HG03159 (cell line): ENCODE data around the gene C8A.

Experiments used
- ATAC-seq: cut with Tn5 transposase; IDR thresholded peaks from one replicate; pipeline ENCODE4 v1.9.1; 2021; ENCODE audit warnings: mild to moderate bottlenecking, moderate library complexity; ENCODE audit not compliant: unreplicated experiment

C8A gene

GRCh38 chr1:56881417-56881816 is 26.8 kb downstream of the C8A start:
- no peak for ATAC-seq

DNA sequence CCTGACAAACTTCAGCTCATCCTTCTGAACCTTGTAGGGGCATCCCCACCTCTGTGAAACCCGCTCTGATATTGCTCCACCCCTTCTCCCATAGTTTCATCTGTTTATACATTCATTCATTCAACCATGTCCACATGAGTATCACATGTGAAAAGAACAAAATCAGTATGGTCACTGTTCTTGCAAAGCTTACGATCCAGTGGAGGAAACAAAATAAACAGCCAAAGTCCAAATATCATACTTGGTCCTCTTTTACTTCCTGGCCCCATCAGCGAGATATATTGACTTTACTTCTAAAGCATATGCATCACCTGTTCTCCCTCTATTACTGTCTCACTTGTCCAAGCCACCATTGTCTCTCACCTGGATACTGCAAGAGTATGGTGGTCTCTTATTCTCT is 35.6 kb downstream of the C8A start:
- no peak for ATAC-seq

DNA sequence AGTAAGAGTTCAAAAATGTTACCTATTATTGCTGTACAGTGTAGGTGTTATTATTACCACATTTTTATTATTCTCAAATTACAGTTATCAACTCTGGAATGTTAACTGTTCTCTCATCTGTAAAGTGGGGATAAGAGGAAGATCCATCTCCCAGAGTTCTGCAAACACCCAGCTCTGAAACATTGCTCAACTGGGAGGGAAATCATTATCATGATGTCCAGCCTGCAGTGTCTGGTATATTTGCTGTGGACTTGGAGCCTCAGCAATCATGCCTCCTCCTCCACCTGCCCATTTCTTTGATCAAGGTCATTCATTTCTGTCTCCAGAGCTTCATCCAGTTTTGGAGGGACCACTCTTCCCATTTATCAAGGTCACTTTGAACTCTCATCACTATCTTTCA is 39.4 kb downstream of the C8A start:
- ATAC-seq = no peak

- no peak for ATAC-seq
These were observed 42.8 kb downstream of the C8A start for GRCh38 chr1:56897150-56898004.

DNA sequence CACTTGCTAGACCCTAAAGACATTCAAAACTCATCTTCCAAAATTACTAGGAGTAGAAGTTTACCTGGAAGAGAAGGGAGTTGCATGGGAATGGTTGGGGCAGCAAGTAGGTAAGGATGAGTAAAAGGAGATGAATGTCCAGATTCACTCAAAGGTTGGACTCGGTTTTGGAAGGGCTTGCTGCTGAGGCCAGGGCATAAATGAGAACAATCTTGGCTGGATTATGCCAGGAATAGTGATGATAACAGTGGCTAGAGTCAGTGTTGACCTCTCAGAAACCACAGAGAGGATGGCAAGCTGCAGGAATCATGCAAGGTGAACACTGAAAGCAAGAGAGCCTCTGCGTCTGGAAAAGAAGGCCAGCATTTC is 43.4 kb downstream of the C8A start:
- ATAC-seq = no peak

DNA sequence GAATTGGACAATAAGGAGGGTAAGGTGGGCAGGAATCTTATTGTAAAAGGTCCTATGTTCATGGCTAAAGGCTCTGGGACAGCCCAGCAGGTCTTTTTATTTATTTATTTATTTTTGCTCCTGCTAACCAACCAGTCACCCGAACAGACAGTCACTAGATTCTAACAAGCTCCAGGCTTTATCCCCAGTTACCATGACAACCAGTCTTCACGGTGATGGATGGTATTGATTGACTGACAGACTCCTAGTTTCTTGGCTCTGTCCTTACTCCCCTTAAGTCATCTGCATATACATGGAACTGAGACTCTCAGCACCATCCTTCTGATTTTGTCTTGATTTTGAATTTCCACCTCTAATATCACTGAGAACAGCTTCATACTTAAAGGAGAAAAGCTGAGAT is 44.3 kb downstream of the C8A start:
- no peak for ATAC-seq

DNA sequence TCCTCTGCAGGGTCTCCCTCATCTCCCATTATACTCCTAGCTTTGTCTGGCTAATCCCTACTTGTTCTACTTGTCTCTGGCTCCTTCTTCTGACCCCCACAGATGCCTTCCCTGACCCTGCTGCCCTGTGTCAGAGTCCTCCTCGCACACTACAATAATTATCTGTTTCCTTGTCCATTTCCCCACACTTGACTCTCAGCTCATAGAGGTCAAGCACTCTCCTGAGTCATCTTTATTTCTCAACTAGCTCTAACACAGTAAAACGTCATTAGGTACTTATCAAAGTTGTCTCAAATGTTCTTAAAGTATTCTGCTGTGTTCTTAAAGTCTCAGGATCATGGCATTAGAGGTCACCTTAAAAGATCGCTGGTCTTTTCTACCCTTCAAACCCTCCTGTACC is 47.1 kb downstream of the C8A start:
- ATAC-seq = no peak

- ATAC-seq = no peak
These were observed 49.2 kb downstream of the C8A start for GRCh38 chr1:56903778-56904177.

GRCh38 chr1:56904663-56905397 is 50.2 kb downstream of the C8A start:
- ATAC-seq = no peak

- no peak for ATAC-seq
These were observed 51.1 kb downstream of the C8A start for GRCh38 chr1:56905667-56906066.

- ATAC-seq = no peak
These were observed 54.1 kb downstream of the C8A start for GRCh38 chr1:56908619-56909221.

GRCh38 chr1:56910441-56910985 is 55.9 kb downstream of the C8A start:
- ATAC-seq = no peak

- ATAC-seq = no peak
These were observed 56.7 kb downstream of the C8A start for GRCh38 chr1:56911098-56911938.

GRCh38 chr1:56912325-56912724 is 57.7 kb downstream of the C8A start:
- no peak for ATAC-seq

DNA sequence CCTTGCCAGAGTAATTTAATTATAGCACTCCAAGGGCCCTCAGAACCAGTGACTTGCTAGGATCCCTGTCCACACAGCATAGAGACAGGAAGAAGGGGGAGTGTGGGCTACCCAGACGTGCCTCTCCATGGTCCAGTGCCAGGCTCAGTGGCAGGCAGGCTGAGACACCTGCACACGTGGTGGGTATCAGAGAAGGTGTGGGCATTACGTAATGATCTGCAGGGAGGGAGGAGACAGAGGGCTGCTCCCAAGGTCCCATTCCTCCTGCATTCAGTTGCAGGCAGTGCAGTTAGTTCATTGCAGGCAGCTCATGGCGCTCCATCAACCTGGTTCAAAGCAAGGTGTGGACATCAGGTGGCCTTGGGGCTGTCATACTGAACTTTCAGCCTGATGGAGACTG is 61.4 kb downstream of the C8A start:
- ATAC-seq = no peak

DNA sequence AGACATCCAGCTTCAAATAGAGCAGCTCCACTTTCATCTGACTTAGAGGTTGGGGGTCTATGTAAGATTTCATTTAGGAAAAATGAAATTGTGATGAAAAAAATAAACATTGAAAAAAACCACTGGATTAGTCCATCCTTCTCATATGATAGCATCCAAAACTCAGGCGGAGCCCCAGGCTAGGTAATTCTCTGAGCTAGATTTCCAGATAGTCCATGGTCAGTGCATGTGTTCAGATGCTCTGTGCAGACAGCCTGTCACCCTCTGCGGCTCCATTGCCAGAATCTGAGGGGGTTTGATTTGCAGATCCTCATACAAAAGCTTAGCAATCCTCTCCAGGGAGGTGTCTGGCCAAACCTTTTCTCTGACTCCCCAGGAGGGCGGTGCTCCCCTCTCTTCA is 62.0 kb downstream of the C8A start:
- no peak for ATAC-seq

- no peak for ATAC-seq
These were observed 62.8 kb downstream of the C8A start for GRCh38 chr1:56917356-56917755.

DNA sequence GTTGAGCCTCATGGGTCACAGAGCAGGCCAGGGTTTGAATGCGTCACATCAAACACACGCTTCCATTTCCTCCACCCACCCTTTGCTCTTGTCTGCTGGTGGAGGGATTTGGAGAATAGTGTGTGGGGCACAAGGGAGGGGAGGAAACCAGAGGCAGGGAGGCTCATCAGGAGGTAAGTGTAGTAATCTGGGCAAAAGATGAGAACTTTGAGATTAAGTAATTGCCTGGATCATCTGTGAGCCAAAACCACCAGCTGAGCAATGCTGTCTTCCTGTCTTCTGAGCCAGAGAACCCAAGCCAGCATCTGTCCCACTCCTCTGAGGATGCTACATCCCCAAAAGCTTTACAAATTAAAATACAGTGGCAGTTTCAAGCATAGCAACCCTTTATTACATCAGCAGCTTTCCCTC is 66.0 kb downstream of the C8A start:
- no peak for ATAC-seq

GRCh38 chr1:56921479-56921878 is 66.9 kb downstream of the C8A start:
- no peak for ATAC-seq

- peak; percentile 63 for ATAC-seq
These were observed 67.5 kb downstream of the C8A start for GRCh38 chr1:56922070-56922469.

GRCh38 chr1:56922507-56922906 is 67.9 kb downstream of the C8A start:
- ATAC-seq = no peak
